ENCODE measurements around the gene NT5C. TPM values are rescaled to one million over a fixed set of nuclear protein-coding genes. Genes with fewer than 3 reads are reported as not detected.

NT5C gene
- total and polyA plus RNA-seq, 4 donors, result 64.4 to 96.3 (median 78.3) TPM

GRCh38 chr17:75124819-75125162 is 6.8 kb downstream of the NT5C start:
- no peaks in the 10 kb centered on the region for H3K27me3 ChIP-seq (ENCODE audit: control insufficient read depth in 3 of 3, insufficient read depth in 3 of 3, low read length in 2 of 3)
- H3K36me3 ChIP-seq (ENCODE audit: control insufficient read depth in 4 of 4, insufficient read depth in 4 of 4, low read length in 4 of 4), result peaks cover 0 to 12% (median 9%) of the 10 kb centered on the region in 4 donors
- no peak overlapping the region for H3K9ac ChIP-seq (ENCODE audit: insufficient read depth in 1 of 2, low read length in 2 of 2)
- DNase-seq (no peak), ATAC-seq (ENCODE audit: insufficient read depth, low FRiP score) (no peak)
- WGBS, 2 donors, result 75 to 85% methylated on average over 4 of the region's 4 CpGs
- no peak for TF ChIP-seq CTCF (IDR thresholded peaks at IDR 0.05; ENCODE audit: control extremely low read depth, extremely low read depth)
- H3K4me1 ChIP-seq (ENCODE audit: control insufficient read depth in 5 of 5, insufficient read depth in 5 of 5, low read length in 5 of 5), result peaks cover 0 to 19% (median 0%) of the 10 kb centered on the region in 5 donors
- H3K27ac ChIP-seq (ENCODE audit: low read depth in 1 of 2, low read length in 1 of 2), result peak overlapping the region in 1 of 2 donors; percentile 84
- no peaks in the 10 kb centered on the region for H3K9me3 ChIP-seq (ENCODE audit: control insufficient read depth in 4 of 4, insufficient read depth in 3 of 4, low read length in 3 of 4)
- H3K4me3 ChIP-seq, result no peak overlapping the region

GRCh38 chr17:75124041-75124818 is 7.3 kb downstream of the NT5C start:
- H3K4me1 ChIP-seq (ENCODE audit: control insufficient read depth in 5 of 5, insufficient read depth in 5 of 5, low read length in 5 of 5), result peaks cover 0 to 19% (median 0%) of the 10 kb centered on the region in 5 donors
- no peak overlapping the region for H3K4me3 ChIP-seq
- 29 to 47% methylated on average over 18 to 19 of the region's 19 CpGs for WGBS, 2 donors
- peaks cover 0 to 12% (median 5%) of the 10 kb centered on the region in 4 donors for H3K36me3 ChIP-seq (ENCODE audit: control insufficient read depth in 4 of 4, insufficient read depth in 4 of 4, low read length in 4 of 4)
- DNase-seq (peak in 2 of 3 donors; percentile 23 to 32), ATAC-seq (ENCODE audit: insufficient read depth, low FRiP score) (peak; percentile 79)
- H3K9me3 ChIP-seq (ENCODE audit: control insufficient read depth in 4 of 4, insufficient read depth in 3 of 4, low read length in 3 of 4), result no peaks in the 10 kb centered on the region
- H3K27me3 ChIP-seq (ENCODE audit: control insufficient read depth in 3 of 3, insufficient read depth in 3 of 3, low read length in 2 of 3), result no peaks in the 10 kb centered on the region
- TF ChIP-seq CTCF (IDR thresholded peaks at IDR 0.05; ENCODE audit: control extremely low read depth, extremely low read depth), result no peak
- H3K9ac ChIP-seq (ENCODE audit: insufficient read depth in 1 of 2, low read length in 2 of 2), result no peak overlapping the region
- H3K27ac ChIP-seq (ENCODE audit: low read depth in 1 of 2, low read length in 1 of 2), result peak overlapping the region in 1 of 2 donors; percentile 84

DNA sequence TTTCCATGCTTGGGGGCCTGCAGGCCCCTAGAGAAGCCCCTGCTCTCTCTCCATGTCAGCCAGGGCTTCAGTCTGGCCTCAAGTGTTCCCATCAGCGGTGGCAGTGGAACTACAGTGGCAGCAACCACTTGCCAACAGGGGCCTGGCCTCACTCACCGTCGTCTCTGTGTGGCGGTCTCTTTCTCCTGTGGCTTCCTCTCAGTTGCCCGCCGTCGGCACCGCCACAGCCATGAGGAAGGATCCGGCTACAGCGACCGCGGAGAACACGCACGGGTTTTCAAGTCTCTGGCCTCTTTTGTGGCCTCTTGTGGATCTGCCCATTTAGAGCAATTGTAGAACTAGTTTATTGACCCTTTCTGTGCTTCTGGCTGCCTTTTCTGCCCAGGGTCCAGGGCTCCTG is 13.2 kb downstream of the NT5C start:
- TF ChIP-seq CTCF (IDR thresholded peaks at IDR 0.05; ENCODE audit: control extremely low read depth, extremely low read depth), result no peak
- Histone ChIP-seq H3K9me3 (ENCODE audit: control insufficient read depth in 4 of 4, insufficient read depth in 3 of 4, low read length in 3 of 4) (no peaks in the 10 kb centered on the region), H3K27me3 (ENCODE audit: control insufficient read depth in 3 of 3, insufficient read depth in 3 of 3, low read length in 2 of 3) (no peaks in the 10 kb centered on the region), H3K36me3 (ENCODE audit: control insufficient read depth in 4 of 4, insufficient read depth in 4 of 4, low read length in 4 of 4) (peaks cover 0 to 15% (median 8%) of the 10 kb centered on the region in 4 donors), H3K27ac (ENCODE audit: low read depth in 1 of 2, low read length in 1 of 2) (no peak overlapping the region), H3K4me3 (no peak overlapping the region), H3K4me1 (ENCODE audit: control insufficient read depth in 5 of 5, insufficient read depth in 5 of 5, low read length in 5 of 5) (peaks cover 0 to 34% (median 7%) of the 10 kb centered on the region in 5 donors), H3K9ac (ENCODE audit: insufficient read depth in 1 of 2, low read length in 2 of 2) (no peak overlapping the region)
- DNase-seq (no peak), ATAC-seq (ENCODE audit: insufficient read depth, low FRiP score) (no peak)
- 83 to 88% methylated on average over 14 of the region's 14 CpGs for WGBS, 2 donors
